HepG2 (cell line): ENCODE data around the gene RAMP1. TPM values are rescaled to one million over a fixed set of nuclear protein-coding genes. Genes with fewer than 3 reads are reported as not detected.

Experiments used
- ATAC-seq: fragments of 200-7000 bp; cut with Tn5 transposase; 3 replicates; pipeline ENCODE4 v1.9.1; 2020; ENCODE audit warnings: mild to moderate bottlenecking, moderate library complexity
- BruUV-seq: library from RNA; stranded (reverse); fragments of 400-500 nt; replicated peaks from 2 replicates; lab custom pipeline; 2021; lab: Mats Ljungman, UMichigan
- CTCF ChIA-PET: fragments of 300-600 bp; formaldehyde crosslinking; extraction: SDS; loops from one replicate; lab custom pipeline; 2021; ENCODE audit warnings: low total read pairs, inconsistent platforms, low intra/inter-chr PET ratio; lab: Yijun Ruan, JAX
- POLR2A ChIA-PET: fragments of 350-600 bp; sonication (Branson Sonifier 250); formaldehyde crosslinking; loops from one replicate; lab custom pipeline; 2020; ENCODE audit warnings: antibody characterized with exemption, inconsistent platforms; lab: Yijun Ruan, JAX
- DNase-seq: peaks from one replicate; pipeline ENCODE4 v3.0.0-alpha.2; 2015; ENCODE audit warnings: low spot score
- FAIRE-seq: peaks from 3 replicates; lab custom pipeline; 2011; peaks lifted over from hg19 to GRCh38; lab: Jason Lieb, UNC
- H2AFZ ChIP-seq: one replicate; pipeline ENCODE4 v1.6.1; 2011; ENCODE audit warnings: low read length, inconsistent platforms
- H3K27ac ChIP-seq: fragments of 300-600 bp; 3 replicates; pipeline ENCODE4 v1.8.0; 2011; ENCODE audit warnings: mixed run types, mild to moderate bottlenecking, mixed read lengths, low read length, inconsistent platforms; ENCODE audit not compliant: insufficient read depth; ENCODE audit errors: extremely low read length
- H3K27me3 ChIP-seq, 2 experiments: fragments of 200-600 bp in 1 of 2; 2 replicates in 1 of 2; 3 replicates in 1 of 2; pipeline versions ENCODE4 v1.6.0 to v1.8.0; 2011; ENCODE audit warnings: low read length in 2 of 2, mild to moderate bottlenecking in 2 of 2, moderate library complexity in 2 of 2, inconsistent platforms in 1 of 2; ENCODE audit not compliant: insufficient read depth in 2 of 2, control insufficient read depth in 1 of 2
- H3K36me3 ChIP-seq, 2 experiments: fragments of 200-600 bp in 1 of 2; replicated peaks in 1 of 2; 2 replicates in 1 of 2; 3 replicates in 1 of 2; pipeline versions ENCODE4 v1.5.1 to v1.8.0; 2011; ENCODE audit warnings: low read length in 2 of 2, inconsistent platforms in 1 of 2; ENCODE audit not compliant: insufficient read depth in 2 of 2, control insufficient read depth in 1 of 2
- H3K4me1 ChIP-seq: 2 replicates; pipeline ENCODE4 v1.5.1; 2012; ENCODE audit warnings: low read length, inconsistent platforms; ENCODE audit not compliant: insufficient read depth
- H3K4me2 ChIP-seq: 2 replicates; pipeline ENCODE4 v1.6.0; 2011; ENCODE audit warnings: low read depth, low read length, inconsistent platforms
- H3K4me3 ChIP-seq, 3 experiments: fragments of 200-600 bp in 1 of 3; sonication (generic), shearing (Covaris generic) in 1 of 3; replicated peaks in 1 of 3; 2 replicates each; pipeline ENCODE4 v1.5.1; 2011 to 2016; ENCODE audit warnings: low read length in 3 of 3, inconsistent platforms in 2 of 3, low read depth in 2 of 3, mild to moderate bottlenecking in 2 of 3, control low read depth in 1 of 3, mixed read lengths in 1 of 3; ENCODE audit not compliant: insufficient read depth in 1 of 3
- H3K79me2 ChIP-seq: one replicate; pipeline ENCODE4 v1.6.1; 2011; ENCODE audit warnings: low read length, inconsistent platforms; ENCODE audit not compliant: insufficient read depth
- H3K9ac ChIP-seq: 2 replicates; pipeline ENCODE4 v1.6.0; 2011; ENCODE audit warnings: mild to moderate bottlenecking, low read depth, low read length, inconsistent platforms; ENCODE audit not compliant: insufficient read depth
- H3K9me3 ChIP-seq: 2 replicates; pipeline ENCODE4 v1.5.1; 2012; ENCODE audit warnings: mild to moderate bottlenecking, low read length
- H4K20me1 ChIP-seq: 2 replicates; pipeline ENCODE4 v1.6.0; 2011; ENCODE audit warnings: inconsistent platforms, mild to moderate bottlenecking, low read length, moderate library complexity; ENCODE audit not compliant: insufficient read depth
- ATF4 ChIP-seq, 2 experiments: fragments of 450-650 bp in 1 of 2; sonication (generic) in 1 of 2; formaldehyde crosslinking; IDR thresholded peaks; 2 replicates each; pipeline versions ENCODE4 v1.5.0 to v1.8.0; 2020 to 2022; ENCODE audit warnings: mild to moderate bottlenecking in 1 of 2, missing genetic modification reagents in 1 of 2
- CTCF ChIP-seq: sonication (generic); formaldehyde crosslinking; IDR thresholded peaks from 2 replicates; pipeline ENCODE4 v1.5.0; 2020; ENCODE audit warnings: mild to moderate bottlenecking, missing genetic modification reagents, moderate library complexity
- NRL ChIP-seq: sonication (generic); formaldehyde crosslinking; IDR thresholded peaks from 2 replicates; pipeline ENCODE4 v1.5.0; 2020; ENCODE audit warnings: missing genetic modification reagents, mild to moderate bottlenecking, moderate library complexity, borderline replicate concordance
- STAG1 ChIP-seq: sonication (generic); formaldehyde crosslinking; IDR thresholded peaks from 2 replicates; pipeline ENCODE4 v1.4.0; 2020; ENCODE audit warnings: missing genetic modification reagents
- U2AF2 ChIP-seq: fragments of 200-400 bp; formaldehyde crosslinking; IDR thresholded peaks from 2 replicates; pipeline ENCODE4 v1.6.1; 2017; ENCODE audit warnings: low read depth, mild to moderate bottlenecking, low read length
- ZMYM3 ChIP-seq: sonication (generic); formaldehyde crosslinking; IDR thresholded peaks from 2 replicates; pipeline ENCODE4 v1.5.1; 2020; ENCODE audit warnings: mild to moderate bottlenecking, missing genetic modification reagents
- WGBS: methylation state at CpG from one replicate; pipeline ENCODE4 v1.1.6; 2017; ENCODE audit warnings: low lambda C conversion rate; 5-methylcytosine and 5-hydroxymethylcytosine counted together
- in situ Hi-C: cut with HindIII; loops from 2 replicates; pipeline ENCODE4 v1.10.0; 2017; ENCODE audit warnings: low pct_unique_long_range_greater_than_20kb; ENCODE audit not compliant: extremely low pct_ligation_motif_present
- intact Hi-C: fragments of 100-400 bp; cut with micrococcal nuclease; formaldehyde crosslinking; loops from one replicate; pipeline ENCODE4 v1.10.0; 2022; ENCODE audit not compliant: unreplicated experiment
- polyA plus RNA-seq, 8 experiments: library from polyadenylated mRNA; depleted of rRNA in 3 of 8; stranded (reverse) in 7 of 8; unstranded in 1 of 8; fragments of >200 nt; fragmentation: Illumina TruSeq in 4 of 8; extraction: Trizol in 4 of 8; gene quantifications; 2 replicates each; pipeline versions ENCODE4 v1.2.1 to v1.2.3, GENCODE V29; 2011 to 2016; ENCODE audit warnings: low read depth in 4 of 8, missing spikeins in 1 of 8, mixed read lengths in 1 of 8; ENCODE audit not compliant: insufficient read depth in 1 of 8
- total RNA-seq, 5 experiments: library from RNA; depleted of rRNA; stranded (reverse); fragments of >200 nt; fragmentation: Illumina TruSeq; extraction: Trizol; gene quantifications; 2 replicates each; pipeline ENCODE4 v1.2.3, GENCODE V29; 2016; ENCODE audit warnings: low read depth in 1 of 5

The RAMP1 gene
- total and polyA plus RNA-seq, 2 of the 13 experiments (the other 11 are each of a cell fraction or from before 2014, with no cell fraction given) = 0.29 to 0.61 TPM

GRCh38 chr2:237900891-237901831 lies 41.7 kb downstream of the RAMP1 start:
- CTCF ChIA-PET = no interaction called here
- H2AFZ ChIP-seq = no peak overlapping the region
- POLR2A ChIA-PET = no interaction called here
- intact Hi-C loops = no loop called here
- no peak overlapping the region for H3K4me2 ChIP-seq
- DNase-seq (no peak), FAIRE-seq (no peak), ATAC-seq (no peak)
- no peaks in the 10 kb centered on the region for H3K4me1 ChIP-seq
- in situ Hi-C loops = no loop called here
- H3K27ac ChIP-seq = no peak overlapping the region
- H3K4me3 ChIP-seq = no peak overlapping the region
- no peaks in the 10 kb centered on the region for H3K79me2 ChIP-seq
- H3K27me3 ChIP-seq = peaks cover 0 to 43% of the 10 kb centered on the region in 2 experiments
- H4K20me1 ChIP-seq = no peaks in the 10 kb centered on the region
- H3K9me3 ChIP-seq = no peaks in the 10 kb centered on the region
- TF ChIP-seq U2AF2 (no peak), ZMYM3 (CRISPR knock-in tag) (peak; percentile 43; the same call in 1 of the 2 replicates)
- 49% methylated on average over 19 of the region's 19 CpGs for WGBS
- H3K36me3 ChIP-seq = no peaks in the 10 kb centered on the region
- no peak overlapping the region for H3K9ac ChIP-seq
- no TSS peak for BruUV-seq

- peak; percentile 62 for ATAC-seq
- intact Hi-C loops = no loop called here
- H3K9me3 ChIP-seq = no peaks in the 10 kb centered on the region
- H3K36me3 ChIP-seq = no peaks in the 10 kb centered on the region
- H3K4me3 ChIP-seq = no peak overlapping the region
- H3K27ac ChIP-seq = no peak overlapping the region
- H3K79me2 ChIP-seq = no peaks in the 10 kb centered on the region
- CTCF ChIA-PET = no interaction called here
- no peak overlapping the region for H3K4me2 ChIP-seq
- 56% methylated on average over 18 of the region's 22 CpGs for WGBS
- no peak overlapping the region for H3K9ac ChIP-seq
- no peaks in the 10 kb centered on the region for H4K20me1 ChIP-seq
- DNase-seq = no peak
- no peaks in the 10 kb centered on the region for H3K4me1 ChIP-seq
- POLR2A ChIA-PET = no interaction called here
- peaks cover 0 to 32% of the 10 kb centered on the region in 2 experiments for H3K27me3 ChIP-seq
- FAIRE-seq = no peak
- TF ChIP-seq CTCF (CRISPR knock-in tag) (peak; percentile 36), NRL (no peak), STAG1 (CRISPR knock-in tag) (0 out of 2 replicates have a peak, but pooled peaks have one; percentile 12), ATF4 (CRISPR knock-in tag; IDR thresholded peaks at IDR 0.05) (no peak)
- BruUV-seq = no TSS peak
- in situ Hi-C loops = no loop called here
- H2AFZ ChIP-seq = no peak overlapping the region
Observed at GRCh38 chr2:237901932-237902850, 42.8 kb downstream of the RAMP1 start.
